Activated T-cell treated with anti-CD3 and anti-CD28 coated beads, Interleukin-2, amount 50 U/mL, for 48 hours (primary cell): Measurements from ENCODE around the gene MAP3K6.
"Not testable (repeated sequence)": the region's sequence is repeated elsewhere in the genome, so short reads cannot be mapped to it uniquely, and the experiment has no call there.

ENCODE experiments used
- DNase-seq, 2 experiments: peaks; one replicate each; pipeline ENCODE4 v3.0.0-alpha.2; 2020

The MAP3K6 gene

GRCh38 chr1:27397110-27397509 lies 30.3 kb upstream of the MAP3K6 start:
- DNase-seq: no peak

- DNase-seq: peak; percentile 87 to 89
Observed at GRCh38 chr1:27395441-27396195, 28.9 kb upstream of the MAP3K6 start.

DNA sequence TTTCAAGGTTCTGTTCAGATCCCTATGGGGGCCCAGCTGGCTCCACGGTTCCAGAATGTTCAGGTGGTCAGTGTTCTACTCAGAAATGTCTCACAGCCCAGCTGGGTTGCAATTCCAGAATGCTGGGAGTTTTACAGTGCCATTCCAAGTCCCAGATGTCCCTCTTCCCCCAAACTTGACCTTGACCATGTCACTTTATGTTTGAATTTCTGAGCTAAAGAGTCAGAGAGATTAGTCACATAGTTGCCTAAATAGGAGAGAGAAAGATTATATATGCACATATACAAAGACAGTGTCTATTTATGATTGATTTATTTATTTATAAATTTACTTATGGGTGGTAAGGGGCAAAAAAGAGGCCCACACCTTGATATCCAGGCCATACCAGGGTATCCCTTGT lies 28.2 kb upstream of the MAP3K6 start:
- DNase-seq: no peak

DNA sequence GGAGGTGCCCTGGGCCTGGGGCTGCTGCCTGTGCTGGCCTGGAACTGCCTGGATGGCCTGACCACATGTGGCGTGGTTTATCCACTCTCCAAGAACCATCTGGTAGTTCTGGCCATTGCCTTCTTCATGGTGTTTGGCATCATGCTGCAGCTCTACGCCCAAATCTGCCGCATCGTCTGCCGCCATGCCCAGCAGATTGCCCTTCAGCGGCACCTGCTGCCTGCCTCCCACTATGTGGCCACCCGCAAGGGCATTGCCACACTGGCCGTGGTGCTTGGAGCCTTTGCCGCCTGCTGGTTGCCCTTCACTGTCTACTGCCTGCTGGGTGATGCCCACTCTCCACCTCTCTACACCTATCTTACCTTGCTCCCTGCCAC lies 27.5 kb upstream of the MAP3K6 start:
- no peak for DNase-seq

DNA sequence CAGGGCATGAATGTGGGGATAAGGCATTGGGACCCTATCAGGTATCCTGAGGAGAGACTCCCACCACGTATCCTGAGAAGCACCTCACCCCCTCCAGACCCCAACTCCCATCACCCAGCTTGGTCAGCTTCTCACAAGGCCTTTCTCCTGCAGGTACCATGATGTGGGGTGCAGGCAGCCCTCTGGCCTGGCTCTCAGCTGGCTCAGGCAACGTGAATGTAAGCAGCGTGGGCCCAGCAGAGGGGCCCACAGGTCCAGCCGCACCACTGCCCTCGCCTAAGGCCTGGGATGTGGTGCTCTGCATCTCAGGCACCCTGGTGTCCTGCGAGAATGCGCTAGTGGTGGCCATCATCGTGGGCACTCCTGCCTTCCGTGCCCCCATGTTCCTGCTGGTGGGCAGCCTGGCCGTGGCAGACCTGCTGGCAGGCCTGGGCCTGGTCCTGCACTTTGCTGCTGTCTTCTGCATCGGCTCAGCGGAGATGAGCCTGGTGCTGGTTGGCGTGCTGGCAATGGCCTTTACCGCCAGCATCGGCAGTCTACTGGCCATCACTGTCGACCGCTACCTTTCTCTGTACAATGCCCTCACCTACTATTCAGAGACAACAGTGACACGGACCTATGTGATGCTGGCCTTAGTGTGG lies 27.0 kb upstream of the MAP3K6 start:
- DNase-seq: no peak

GRCh38 chr1:27392778-27393635 lies 26.2 kb upstream of the MAP3K6 start:
- DNase-seq: no peak

DNA sequence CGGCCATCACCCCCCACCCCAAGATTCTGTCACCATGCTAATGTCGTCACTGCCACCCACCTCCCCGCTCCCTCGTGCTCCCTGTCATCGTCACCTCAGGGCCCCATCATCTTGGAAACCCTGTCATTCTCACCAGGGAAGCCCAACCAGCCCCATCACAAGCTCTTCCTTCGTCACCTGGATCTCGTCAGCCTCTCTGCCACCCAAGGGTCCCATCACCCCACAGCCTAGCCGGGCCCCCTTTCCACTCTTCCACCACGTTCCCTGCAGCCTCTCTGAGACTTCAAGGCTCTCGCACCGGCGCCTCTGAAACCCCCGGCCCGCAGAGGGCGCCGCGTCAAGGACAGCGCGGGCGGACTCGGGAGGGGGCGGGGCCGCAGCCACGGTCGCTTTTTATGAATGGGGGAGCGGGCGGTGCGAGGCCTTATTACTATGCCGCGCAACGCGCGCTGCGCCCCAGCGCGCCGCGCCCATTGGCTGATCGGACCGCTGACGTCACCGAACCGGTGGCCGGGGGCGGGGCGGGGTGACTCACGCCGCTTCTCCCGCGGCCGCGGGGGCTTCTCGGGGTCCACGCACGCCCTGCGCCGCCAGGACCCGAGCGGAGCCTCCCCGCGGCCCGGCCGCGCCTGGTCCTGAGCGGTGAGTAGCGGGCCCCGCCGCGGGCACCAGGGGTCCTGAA lies 25.5 kb upstream of the MAP3K6 start, which contains the start of gene GPR3:
TSS of gene GPR3 (plus strand) at position 527 of the 682 bp plus-strand sequence. CDS start 1,177 bp downstream, outside the sequence.
- DNase-seq: peak; percentile 97 to 98

GRCh38 chr1:27391511-27392095 lies 24.8 kb upstream of the MAP3K6 start:
- peak; percentile 46 to 58 for DNase-seq

GRCh38 chr1:27388337-27389005 lies 21.7 kb upstream of the MAP3K6 start:
- DNase-seq: peak; percentile 85 to 86

GRCh38 chr1:27384797-27385196 lies 18.0 kb upstream of the MAP3K6 start:
- not testable (repeated sequence) for DNase-seq

- no peak for DNase-seq
Observed at GRCh38 chr1:27383661-27384060, 16.9 kb upstream of the MAP3K6 start.

DNA sequence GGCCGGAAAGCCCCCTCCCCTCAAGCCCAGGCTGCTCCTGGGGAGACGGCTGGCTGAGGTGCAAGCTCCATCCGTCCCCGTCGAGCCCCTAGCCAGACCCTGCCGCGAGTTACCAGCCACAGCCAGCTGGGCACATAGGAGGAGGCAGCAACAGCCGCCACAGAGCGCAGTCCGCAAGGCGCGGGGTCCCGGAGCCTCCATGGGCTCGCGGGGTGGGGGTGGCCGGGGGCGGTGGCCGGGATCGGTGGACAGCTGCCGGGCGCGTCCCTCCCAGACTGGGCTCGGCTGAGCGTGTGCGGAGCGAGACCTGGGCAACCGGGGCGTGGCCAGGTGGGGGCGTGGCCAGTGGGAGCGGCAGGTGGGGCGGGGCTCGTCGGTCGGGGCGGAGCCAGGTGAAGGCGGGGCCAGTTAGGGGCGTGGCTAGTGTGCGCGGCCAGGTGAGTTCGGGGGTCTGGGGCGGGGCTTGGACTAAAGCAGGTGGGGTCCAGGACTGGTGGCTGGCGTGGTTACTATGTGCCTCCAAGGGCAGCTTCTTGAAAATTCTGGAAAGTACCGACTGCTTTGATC lies 16.4 kb upstream of the MAP3K6 start, which contains the start of gene CD164L2:
TSS of gene CD164L2 (minus strand) at position 295 of the 567 bp plus-strand sequence. CDS start at position 201, 94 bp downstream.
- peak; percentile 63 to 67 for DNase-seq

- no peak for DNase-seq
Observed at GRCh38 chr1:27381969-27382762, 15.4 kb upstream of the MAP3K6 start.

DNA sequence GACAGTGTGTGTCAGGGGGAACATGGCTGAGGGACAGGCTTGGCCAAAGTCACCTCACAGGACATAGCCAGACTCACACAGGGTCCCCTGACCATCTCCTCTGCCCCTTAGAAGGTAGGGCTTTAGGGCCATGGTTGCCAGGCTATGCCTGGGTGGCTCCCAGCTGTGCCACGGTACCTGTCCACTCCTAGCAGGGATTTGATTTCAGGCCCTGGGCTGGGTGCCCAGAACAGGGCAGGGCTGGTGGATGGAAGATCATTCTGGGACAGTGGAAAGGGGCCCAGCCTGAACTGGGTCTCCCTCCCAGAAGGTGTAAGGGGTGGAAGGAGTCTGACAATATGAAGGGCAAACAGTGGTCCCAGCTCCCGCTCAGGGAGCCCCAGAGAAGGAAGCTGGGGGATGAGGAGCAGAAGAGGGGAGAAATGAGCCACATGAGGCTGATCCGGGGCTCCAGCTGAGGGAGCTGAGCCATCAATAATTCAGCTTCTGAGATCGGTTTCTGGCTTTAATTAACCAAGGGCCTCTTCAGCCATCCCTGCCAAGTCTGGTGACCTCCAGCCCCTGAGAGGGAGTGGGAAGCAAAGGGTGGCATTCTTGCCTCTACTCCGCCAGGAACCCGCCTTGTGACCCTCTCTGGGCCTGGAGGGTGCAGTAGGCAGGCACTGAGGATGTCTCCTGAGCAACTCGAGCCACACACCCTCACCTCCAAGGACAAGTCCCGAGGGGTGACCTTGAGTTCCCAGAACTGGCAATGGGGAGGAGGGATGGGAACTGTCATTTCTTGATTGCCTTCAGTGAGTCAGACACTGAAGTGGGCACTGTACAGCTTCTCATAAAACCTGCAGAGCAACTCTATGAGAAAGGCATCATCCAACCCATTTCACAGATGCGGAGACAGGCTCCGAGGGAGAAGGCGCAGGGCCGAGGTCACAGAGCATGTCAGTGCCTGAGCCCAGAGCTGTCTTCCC lies 14.3 kb upstream of the MAP3K6 start:
- DNase-seq: no peak

DNA sequence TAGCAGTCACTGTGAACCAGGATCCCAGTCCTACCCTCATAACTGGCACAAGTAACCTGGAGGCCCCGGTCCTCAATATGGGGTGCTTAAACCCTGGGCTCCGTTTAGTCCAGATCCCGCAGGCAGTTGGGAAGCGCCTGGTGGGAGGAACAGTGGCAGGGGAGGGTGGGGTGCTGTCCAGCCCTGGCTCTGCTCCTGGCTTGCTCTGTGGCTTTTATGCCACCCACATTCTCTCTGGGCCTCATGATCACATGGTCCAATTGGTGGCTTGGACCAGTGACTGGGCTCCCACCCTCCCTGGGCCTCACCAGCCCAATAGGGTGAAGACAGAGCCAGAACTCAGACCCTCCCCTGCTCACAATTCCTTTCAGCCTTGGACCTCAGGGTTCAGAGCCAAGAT lies 13.5 kb upstream of the MAP3K6 start:
- no peak for DNase-seq

- DNase-seq: no peak
Observed at GRCh38 chr1:27379564-27380122, 12.9 kb upstream of the MAP3K6 start.

DNA sequence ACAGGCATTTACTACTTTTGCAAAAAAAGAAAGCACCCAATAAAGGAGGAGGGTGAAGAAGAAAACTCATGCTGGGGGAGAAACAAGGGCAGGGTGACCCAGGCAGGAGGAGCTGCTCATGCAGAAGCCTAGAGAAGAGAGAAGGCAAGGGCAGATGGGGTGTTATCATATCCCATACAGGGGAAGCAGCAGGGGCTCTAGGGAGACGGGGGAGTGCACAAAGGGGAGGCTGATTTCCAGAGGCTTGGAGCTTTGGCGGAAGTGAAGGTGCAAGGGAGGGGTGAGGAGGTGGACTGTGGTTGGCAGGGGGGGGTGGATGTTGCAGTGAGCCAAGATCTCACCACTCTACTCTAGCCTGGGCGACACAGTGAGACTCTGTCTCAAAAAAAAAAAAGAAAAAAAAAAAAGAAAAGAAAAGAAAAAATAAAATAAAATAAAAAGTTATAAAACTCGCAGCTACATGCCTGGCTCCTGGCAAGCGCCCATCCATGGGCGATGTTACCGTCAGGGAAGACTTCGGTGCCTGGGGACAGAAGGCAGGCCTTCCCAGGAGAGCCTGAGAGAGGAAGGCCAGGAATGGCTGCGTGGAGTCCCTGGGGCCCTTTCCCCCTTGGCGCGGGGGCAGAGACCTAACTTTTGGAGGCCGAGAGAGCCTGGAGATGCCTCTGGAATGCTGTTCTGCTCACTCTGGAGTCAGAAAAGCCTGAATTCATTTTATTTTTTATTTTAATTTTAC lies 11.2 kb upstream of the MAP3K6 start:
- no peak for DNase-seq
